GM13976 (cell line): ENCODE results near the gene AADAT.

ENCODE experiments used
- DNase-seq: peaks from one replicate; pipeline ENCODE4 v3.0.0; 2012; ENCODE audit warnings: low spot score
- in situ Hi-C: fragments of 300-500 bp; cut with MboI; formaldehyde crosslinking; loops from one replicate; pipeline ENCODE4 v1.12.0; 2022; ENCODE audit warnings: low sequenced_read_pairs, mixed read lengths, inconsistent platforms; ENCODE audit not compliant: unreplicated experiment
- TF ChIP-seq, protein P1 (sequence below): IDR thresholded peaks from 2 replicates; pipeline ENCODE4 v1.5.1; 2012; ENCODE audit warnings: borderline replicate concordance, mild to moderate bottlenecking; ENCODE audit not compliant: insufficient read depth; ENCODE audit errors: extremely low read depth, missing control alignments, control extremely low read depth

AADAT gene

DNA sequence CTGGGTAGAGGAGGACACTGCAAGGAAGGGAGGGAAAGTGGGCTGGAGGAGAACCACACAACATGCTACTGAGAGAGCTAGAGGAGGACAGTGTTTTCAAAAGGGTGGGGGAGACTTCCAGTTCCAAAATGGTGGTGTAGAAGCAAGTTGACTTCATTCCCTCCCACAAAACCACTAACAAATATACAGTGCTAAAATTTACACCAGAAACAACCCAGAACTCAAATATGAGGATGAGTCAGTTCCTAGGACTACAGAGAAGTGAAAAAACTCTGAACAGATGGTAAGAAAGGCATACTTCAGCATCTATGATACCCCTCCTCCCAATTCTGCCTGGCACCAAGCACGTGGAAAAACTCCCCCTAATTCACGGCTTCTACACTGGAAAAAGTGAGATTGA, 9.8 kb downstream of the AADAT start:
- in situ Hi-C loops, result no loop called here
- TF ChIP-seq, protein P1, sequence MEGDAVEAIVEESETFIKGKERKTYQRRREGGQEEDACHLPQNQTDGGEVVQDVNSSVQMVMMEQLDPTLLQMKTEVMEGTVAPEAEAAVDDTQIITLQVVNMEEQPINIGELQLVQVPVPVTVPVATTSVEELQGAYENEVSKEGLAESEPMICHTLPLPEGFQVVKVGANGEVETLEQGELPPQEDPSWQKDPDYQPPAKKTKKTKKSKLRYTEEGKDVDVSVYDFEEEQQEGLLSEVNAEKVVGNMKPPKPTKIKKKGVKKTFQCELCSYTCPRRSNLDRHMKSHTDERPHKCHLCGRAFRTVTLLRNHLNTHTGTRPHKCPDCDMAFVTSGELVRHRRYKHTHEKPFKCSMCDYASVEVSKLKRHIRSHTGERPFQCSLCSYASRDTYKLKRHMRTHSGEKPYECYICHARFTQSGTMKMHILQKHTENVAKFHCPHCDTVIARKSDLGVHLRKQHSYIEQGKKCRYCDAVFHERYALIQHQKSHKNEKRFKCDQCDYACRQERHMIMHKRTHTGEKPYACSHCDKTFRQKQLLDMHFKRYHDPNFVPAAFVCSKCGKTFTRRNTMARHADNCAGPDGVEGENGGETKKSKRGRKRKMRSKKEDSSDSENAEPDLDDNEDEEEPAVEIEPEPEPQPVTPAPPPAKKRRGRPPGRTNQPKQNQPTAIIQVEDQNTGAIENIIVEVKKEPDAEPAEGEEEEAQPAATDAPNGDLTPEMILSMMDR, result no peak
- no peak for DNase-seq

DNA sequence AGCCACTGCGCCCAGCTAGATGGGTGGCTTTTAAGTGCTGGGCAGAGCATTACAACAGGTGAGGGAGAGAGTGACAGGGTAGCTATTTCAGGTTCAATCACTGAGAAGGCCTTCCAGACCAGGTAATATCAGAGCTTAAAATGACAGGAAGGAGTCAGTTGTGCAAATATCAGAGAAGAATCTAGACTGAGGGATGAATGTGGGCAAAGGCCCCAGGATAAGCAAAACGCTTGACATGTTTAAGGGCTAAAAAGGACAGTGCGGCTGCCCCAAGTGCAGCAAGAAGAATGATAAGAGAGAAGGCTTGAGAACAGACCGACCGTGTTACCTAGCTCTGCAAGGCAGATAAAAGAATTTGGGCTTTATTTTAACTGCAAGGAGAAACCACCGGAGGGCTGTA, 18.6 kb downstream of the AADAT start:
- in situ Hi-C loops, result no loop called here
- no peak for DNase-seq

DNA sequence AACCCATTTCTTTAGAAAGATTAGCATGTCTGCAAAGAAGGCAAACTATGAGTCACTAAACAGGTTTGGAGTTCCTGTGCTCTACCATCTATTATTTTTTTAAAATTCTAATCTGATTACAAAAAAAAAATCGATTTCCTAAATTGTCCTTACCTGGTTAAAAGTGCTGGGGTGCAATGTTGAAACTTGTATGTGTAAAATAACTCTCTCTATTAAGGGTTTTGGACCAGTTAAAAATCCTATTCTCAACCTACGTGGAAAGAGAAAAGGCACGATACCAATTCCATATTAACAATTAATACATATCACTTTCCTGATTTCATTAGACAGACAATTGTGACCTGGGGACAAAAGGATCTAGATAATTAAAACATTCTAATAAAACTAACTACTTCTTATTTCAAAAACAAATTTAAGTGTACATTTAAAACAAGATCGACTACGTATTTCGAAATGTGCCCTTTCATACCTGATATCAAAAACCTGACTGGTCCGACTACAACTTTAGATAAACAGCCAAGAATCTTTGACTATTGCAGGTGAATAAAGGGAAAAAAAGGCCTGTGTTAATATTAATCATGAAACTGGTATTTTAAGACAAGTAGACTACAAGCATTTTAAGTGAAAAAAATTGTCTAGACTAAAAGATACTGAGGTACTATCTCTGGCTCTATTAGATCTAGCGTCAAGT, 21.2 kb downstream of the AADAT start:
- in situ Hi-C loops, result no loop called here
- no peak for DNase-seq
- TF ChIP-seq, protein P1, result no peak

More for the DNA sequence above, 18.6 kb downstream of the AADAT start:
- TF ChIP-seq, protein P1, result no peak

DNA sequence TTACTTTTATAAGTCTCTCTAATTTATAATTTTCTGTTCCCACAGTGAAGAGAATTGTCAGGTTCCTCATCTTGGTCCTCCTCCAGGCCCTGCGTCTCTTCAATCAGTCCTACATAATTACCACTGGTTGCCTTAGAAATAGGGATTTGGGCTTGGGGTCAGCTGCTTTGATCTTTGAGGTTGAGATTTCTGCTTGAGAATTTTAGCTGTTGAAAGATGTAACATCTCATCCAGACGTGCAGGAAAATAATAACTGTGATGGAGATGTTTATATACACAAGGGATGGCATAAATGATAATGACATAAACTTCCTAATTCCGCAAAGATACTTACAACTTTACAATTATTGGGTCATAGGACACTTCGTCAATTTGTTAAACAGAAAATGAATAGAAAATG, 30.3 kb downstream of the AADAT start:
- no peak for DNase-seq
- in situ Hi-C loops, result no loop called here
- TF ChIP-seq, protein P1, result no peak

DNA sequence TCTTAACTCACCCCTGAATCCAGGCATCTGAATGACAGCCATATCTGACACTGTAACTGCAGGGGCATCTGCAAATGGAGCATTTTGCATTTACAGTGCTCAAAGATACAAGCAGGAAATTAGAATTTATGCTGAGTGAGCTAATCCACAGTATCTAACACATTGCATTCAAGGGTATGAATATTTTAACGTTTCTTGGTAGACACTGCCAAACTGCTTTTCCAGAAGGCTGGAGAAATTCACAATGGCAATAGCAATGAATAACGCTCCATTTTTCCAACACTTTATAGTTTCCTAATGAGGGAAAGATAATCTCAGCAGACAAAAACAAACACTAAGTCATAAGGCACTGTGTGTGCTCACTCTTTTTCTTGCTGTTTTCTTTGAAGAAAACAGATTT, 30.9 kb downstream of the AADAT start:
- TF ChIP-seq, protein P1, result no peak
- in situ Hi-C loops, result no loop called here
- no peak for DNase-seq

DNA sequence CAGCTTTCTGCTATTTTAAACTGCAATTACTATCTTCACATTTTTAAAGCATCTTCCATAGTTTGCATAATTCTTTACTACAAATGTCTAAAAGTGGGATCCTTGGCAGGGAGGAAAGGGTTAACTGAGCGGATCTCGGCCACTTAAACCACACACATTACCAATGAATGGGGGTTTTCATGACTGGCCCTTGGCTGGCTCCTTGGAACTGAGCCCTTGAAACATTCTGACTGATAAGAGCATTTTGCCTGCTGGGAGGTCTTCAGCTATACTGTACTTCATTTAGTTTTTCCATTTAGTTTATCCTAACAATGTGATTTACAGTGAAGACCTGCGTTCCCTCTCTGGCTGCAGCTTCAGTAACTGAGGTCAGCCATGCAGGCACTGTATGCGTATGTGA, 31.9 kb downstream of the AADAT start:
- in situ Hi-C loops, result no loop called here
- TF ChIP-seq, protein P1, result no peak
- no peak for DNase-seq
